ENCODE results near the gene CC2D1A. TPM values are rescaled to one million over a fixed set of nuclear protein-coding genes. Genes with fewer than 3 reads are reported as not detected.
"Not testable (repeated sequence)": the region's sequence is repeated elsewhere in the genome, so short reads cannot be mapped to it uniquely, and the experiment has no call there.

The CC2D1A gene
- total and polyA plus RNA-seq, 4 donors = 19.3 to 39.5 (median 29.4) TPM

DNA sequence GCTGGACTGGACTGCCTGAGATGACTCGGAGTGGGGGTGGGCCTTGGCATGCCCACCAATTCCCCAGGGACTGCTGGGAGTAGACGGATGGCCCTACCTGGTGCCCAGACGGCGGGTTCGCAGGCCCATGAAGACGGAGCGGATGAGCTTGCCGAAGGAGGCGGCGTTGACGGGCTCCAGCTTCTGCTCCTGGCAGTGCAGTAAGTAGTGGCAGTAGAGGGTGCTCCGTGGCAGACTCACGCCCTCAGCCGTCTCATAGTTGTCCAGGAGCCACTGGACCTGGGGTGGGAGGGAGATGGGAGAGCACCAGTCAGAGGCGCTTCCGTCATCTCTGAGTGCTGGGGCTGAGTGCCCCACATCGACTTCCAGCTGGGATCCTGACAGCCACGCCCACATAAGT, 63.9 kb downstream of the CC2D1A start:
- Histone ChIP-seq H3K9me3 (ENCODE audit: control insufficient read depth in 4 of 4, insufficient read depth in 3 of 4, low read length in 3 of 4) (no peaks in the 10 kb centered on the region), H3K36me3 (ENCODE audit: control insufficient read depth in 4 of 4, insufficient read depth in 4 of 4, low read length in 4 of 4) (peaks cover 6 to 54% (median 21%) of the 10 kb centered on the region in 4 donors), H3K27me3 (ENCODE audit: control insufficient read depth in 3 of 3, insufficient read depth in 3 of 3, low read length in 2 of 3) (no peaks in the 10 kb centered on the region), H3K4me1 (ENCODE audit: control insufficient read depth in 5 of 5, insufficient read depth in 5 of 5, low read length in 5 of 5) (no peaks in the 10 kb centered on the region), H3K4me3 (no peak overlapping the region), H3K27ac (ENCODE audit: low read depth in 1 of 2, low read length in 1 of 2) (no peak overlapping the region), H3K9ac (ENCODE audit: insufficient read depth in 1 of 2, low read length in 2 of 2) (no peak overlapping the region)
- DNase-seq (no peak), ATAC-seq (ENCODE audit: insufficient read depth, low FRiP score) (no peak)
- TF ChIP-seq, protein P1, sequence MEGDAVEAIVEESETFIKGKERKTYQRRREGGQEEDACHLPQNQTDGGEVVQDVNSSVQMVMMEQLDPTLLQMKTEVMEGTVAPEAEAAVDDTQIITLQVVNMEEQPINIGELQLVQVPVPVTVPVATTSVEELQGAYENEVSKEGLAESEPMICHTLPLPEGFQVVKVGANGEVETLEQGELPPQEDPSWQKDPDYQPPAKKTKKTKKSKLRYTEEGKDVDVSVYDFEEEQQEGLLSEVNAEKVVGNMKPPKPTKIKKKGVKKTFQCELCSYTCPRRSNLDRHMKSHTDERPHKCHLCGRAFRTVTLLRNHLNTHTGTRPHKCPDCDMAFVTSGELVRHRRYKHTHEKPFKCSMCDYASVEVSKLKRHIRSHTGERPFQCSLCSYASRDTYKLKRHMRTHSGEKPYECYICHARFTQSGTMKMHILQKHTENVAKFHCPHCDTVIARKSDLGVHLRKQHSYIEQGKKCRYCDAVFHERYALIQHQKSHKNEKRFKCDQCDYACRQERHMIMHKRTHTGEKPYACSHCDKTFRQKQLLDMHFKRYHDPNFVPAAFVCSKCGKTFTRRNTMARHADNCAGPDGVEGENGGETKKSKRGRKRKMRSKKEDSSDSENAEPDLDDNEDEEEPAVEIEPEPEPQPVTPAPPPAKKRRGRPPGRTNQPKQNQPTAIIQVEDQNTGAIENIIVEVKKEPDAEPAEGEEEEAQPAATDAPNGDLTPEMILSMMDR (IDR thresholded peaks at IDR 0.05; ENCODE audit: control extremely low read depth, extremely low read depth) = no peak
- 92 to 96% methylated on average over 16 to 18 of the region's 18 CpGs for WGBS, 2 donors

- DNase-seq; H3K27me3 ChIP-seq (ENCODE audit: control insufficient read depth in 3 of 3, insufficient read depth in 3 of 3, low read length in 2 of 3); H3K9me3 ChIP-seq (ENCODE audit: control insufficient read depth in 4 of 4, insufficient read depth in 3 of 4, low read length in 3 of 4); H3K4me1 ChIP-seq (ENCODE audit: control insufficient read depth in 5 of 5, insufficient read depth in 5 of 5, low read length in 5 of 5); H3K27ac ChIP-seq (ENCODE audit: low read depth in 1 of 2, low read length in 1 of 2); ATAC-seq (ENCODE audit: insufficient read depth, low FRiP score); H3K9ac ChIP-seq (ENCODE audit: insufficient read depth in 1 of 2, low read length in 2 of 2); H3K4me3 ChIP-seq: not testable (repeated sequence)
- 80 to 93% methylated on average over 15 of the region's 15 CpGs for WGBS, 2 donors
- H3K36me3 ChIP-seq (ENCODE audit: control insufficient read depth in 4 of 4, insufficient read depth in 4 of 4, low read length in 4 of 4) = peaks cover 4 to 43% (median 18%) of the 10 kb centered on the region in 4 donors
These were observed 65.9 kb downstream of the CC2D1A start for GRCh38 chr19:13971868-13972267.

DNA sequence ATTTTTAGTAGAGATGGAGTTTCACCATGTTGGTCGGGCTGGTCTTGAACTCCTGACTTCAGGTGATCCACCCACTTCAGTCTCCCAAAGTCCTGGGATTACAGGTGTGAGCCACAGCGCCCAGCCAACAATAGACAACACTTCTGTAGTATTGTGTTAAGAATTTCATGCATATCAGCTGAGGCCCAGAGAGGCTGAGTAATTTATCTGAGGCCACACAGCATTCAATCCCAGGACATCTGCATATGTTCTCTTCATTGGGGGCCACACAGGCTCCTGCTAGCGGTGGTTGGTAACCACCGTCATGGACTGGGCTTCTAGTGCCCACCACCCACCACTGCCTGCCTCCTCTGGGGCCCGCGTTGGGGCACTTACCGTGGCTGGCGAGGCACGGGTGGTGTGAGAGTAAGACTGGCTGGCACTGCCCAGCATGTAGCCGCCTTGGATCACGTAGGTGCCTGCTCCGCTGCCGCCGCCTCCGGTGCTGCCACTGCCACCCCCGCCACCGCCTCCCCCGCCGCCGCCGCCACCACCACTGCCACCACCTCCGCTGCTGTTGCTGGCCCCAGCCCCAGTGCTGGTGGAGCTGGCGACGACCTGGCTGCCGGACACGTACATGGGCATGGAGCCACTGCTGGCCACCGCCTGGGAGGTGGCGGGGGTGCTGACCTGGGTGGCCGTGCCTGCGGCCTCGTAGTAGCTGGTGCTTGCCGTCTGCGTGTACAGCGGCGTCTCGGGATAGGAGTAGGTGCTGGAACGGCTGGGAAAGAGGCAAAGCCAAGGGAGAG, 66.6 kb downstream of the CC2D1A start:
- Histone ChIP-seq H3K9me3 (ENCODE audit: control insufficient read depth in 4 of 4, insufficient read depth in 3 of 4, low read length in 3 of 4) (no peaks in the 10 kb centered on the region), H3K9ac (ENCODE audit: insufficient read depth in 1 of 2, low read length in 2 of 2) (no peak overlapping the region), H3K27me3 (ENCODE audit: control insufficient read depth in 3 of 3, insufficient read depth in 3 of 3, low read length in 2 of 3) (no peaks in the 10 kb centered on the region), H3K4me3 (no peak overlapping the region), H3K27ac (ENCODE audit: low read depth in 1 of 2, low read length in 1 of 2) (no peak overlapping the region), H3K36me3 (ENCODE audit: control insufficient read depth in 4 of 4, insufficient read depth in 4 of 4, low read length in 4 of 4) (peaks cover 4 to 40% (median 15%) of the 10 kb centered on the region in 4 donors), H3K4me1 (ENCODE audit: control insufficient read depth in 5 of 5, insufficient read depth in 5 of 5, low read length in 5 of 5) (no peaks in the 10 kb centered on the region)
- TF ChIP-seq, protein P1 (IDR thresholded peaks at IDR 0.05; ENCODE audit: control extremely low read depth, extremely low read depth) = no peak
- DNase-seq (no peak), ATAC-seq (ENCODE audit: insufficient read depth, low FRiP score) (no peak)
- 96 to 97% methylated on average over 36 to 37 of the region's 37 CpGs for WGBS, 2 donors

DNA sequence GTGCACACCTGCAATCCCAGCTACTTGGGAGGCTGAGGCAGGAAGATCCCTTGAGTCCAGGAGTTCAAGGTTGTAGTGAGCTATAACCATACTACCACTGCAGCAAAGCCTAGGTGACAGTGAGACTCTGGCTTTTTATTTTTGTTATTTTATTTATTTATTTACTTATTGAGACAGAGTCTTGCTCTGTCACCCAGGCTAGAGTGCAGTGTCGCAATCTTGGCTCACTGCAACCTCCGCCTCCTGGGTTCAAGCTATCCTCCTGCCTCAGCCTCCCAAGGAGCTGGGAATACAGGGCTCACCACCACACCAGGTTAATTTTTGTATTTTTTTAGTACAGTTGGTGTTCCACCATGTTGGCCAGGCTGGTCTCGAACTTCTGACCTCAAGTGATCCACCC, 67.5 kb downstream of the CC2D1A start:
- WGBS, 2 donors = 95 to 98% methylated on average over 3 of the region's 3 CpGs

More for the DNA sequence above, 67.5 kb downstream of the CC2D1A start:
- not testable (repeated sequence) for ATAC-seq (ENCODE audit: insufficient read depth, low FRiP score); H3K27ac ChIP-seq (ENCODE audit: low read depth in 1 of 2, low read length in 1 of 2); H3K27me3 ChIP-seq (ENCODE audit: control insufficient read depth in 3 of 3, insufficient read depth in 3 of 3, low read length in 2 of 3); DNase-seq; H3K9ac ChIP-seq (ENCODE audit: insufficient read depth in 1 of 2, low read length in 2 of 2); H3K4me3 ChIP-seq; H3K9me3 ChIP-seq (ENCODE audit: control insufficient read depth in 4 of 4, insufficient read depth in 3 of 4, low read length in 3 of 4); H3K4me1 ChIP-seq (ENCODE audit: control insufficient read depth in 5 of 5, insufficient read depth in 5 of 5, low read length in 5 of 5)
- peaks cover 4 to 34% (median 15%) of the 10 kb centered on the region in 4 donors for H3K36me3 ChIP-seq (ENCODE audit: control insufficient read depth in 4 of 4, insufficient read depth in 4 of 4, low read length in 4 of 4)

All from lung (tissue), 12 donors.